Transverse colon (tissue), 3 donors: ENCODE measurements around the gene FCRL4.

Experiments used
- EP300 ChIP-seq: sonication (generic); formaldehyde crosslinking; IDR thresholded peaks from one replicate; pipeline ENCODE4 v1.6.1; 2017; ENCODE audit warnings: antibody characterized with exemption, low read depth
- POLR2A ChIP-seq: fragments of 450-650 bp; IDR thresholded peaks from one replicate; pipeline ENCODE4 v1.6.1; 2016; ENCODE audit warnings: antibody characterized with exemption, mild to moderate bottlenecking, moderate library complexity
- POLR2AphosphoS5 ChIP-seq, 3 donors: sonication (generic); formaldehyde crosslinking; IDR thresholded peaks; one replicate each; pipeline ENCODE4 v1.6.1; 2016; ENCODE audit warnings: antibody characterized with exemption in 3 of 3

DNA sequence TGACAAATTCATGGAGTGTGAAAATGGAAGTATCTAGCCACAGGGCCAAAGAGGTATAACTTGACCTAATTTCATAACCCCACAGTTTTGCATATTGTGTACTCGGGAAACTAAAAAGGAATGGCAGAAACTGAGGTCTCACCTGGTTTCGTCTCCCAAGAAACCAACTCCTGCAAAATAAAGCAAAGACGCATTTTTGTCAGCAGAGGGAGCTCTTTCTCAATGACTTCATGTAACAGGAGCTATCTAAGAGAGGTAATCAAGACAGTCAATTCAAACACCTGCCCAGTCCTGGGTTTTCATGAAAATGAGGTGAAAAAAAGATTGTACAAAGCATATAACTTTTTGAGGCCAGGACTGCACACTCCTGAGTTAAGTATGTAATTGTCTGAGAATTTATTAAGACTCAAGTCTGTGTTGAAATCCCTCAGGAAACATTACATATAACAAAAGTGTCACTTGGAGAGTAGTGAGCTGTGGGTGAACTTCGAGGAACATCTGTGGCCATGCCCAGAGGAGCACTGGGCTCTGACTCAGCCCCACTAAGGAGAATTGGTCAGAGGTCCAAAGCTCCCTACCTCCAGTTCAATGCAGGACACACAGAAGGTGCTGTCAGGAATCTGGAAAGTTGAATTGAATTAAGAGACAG, 17.6 kb downstream of the FCRL4 start:
- TF ChIP-seq EP300 (no peak), POLR2AphosphoS5 (IDR thresholded peaks at IDR 0.05) (no peak), POLR2A (no peak)
